B cell (primary cell): ENCODE measurements around the gene CD63. TPM values are rescaled to one million over a fixed set of nuclear protein-coding genes. Genes with fewer than 3 reads are reported as not detected.

Source experiments
- ATAC-seq: fragments of 200-7000 bp; cut with Tn5 transposase; one replicate; pipeline ENCODE4 v1.10.0; 2021; ENCODE audit warnings: low read depth, mild to moderate bottlenecking, moderate number of reproducible peaks, moderate library complexity
- CTCF ChIA-PET: fragments of 350-600 bp; sonication (Branson Sonifier 250); formaldehyde crosslinking; loops from one replicate; lab custom pipeline; 2021; ENCODE audit warnings: antibody characterized with exemption, inconsistent platforms; lab: Charles Lee
- POLR2A ChIA-PET: fragments of 350-600 bp; sonication (Branson Sonifier 250); formaldehyde crosslinking; loops from one replicate; lab custom pipeline; 2021; ENCODE audit warnings: antibody characterized with exemption; lab: Charles Lee
- DNase-seq: peaks from one replicate; pipeline ENCODE4 v3.0.0; 2013
- H2AFZ ChIP-seq: 2 replicates; pipeline ENCODE4 v1.6.1; 2012; ENCODE audit warnings: mild to moderate bottlenecking, low read depth, low read length; ENCODE audit not compliant: insufficient read depth, poor library complexity, severe bottlenecking
- H3K27ac ChIP-seq, 2 donors: 1 replicate in 1 of 2; 2 replicates in 1 of 2; pipeline ENCODE4 v1.5.1; 2012 to 2013; ENCODE audit warnings: low read length in 2 of 2, mild to moderate bottlenecking in 2 of 2, moderate library complexity in 1 of 2
- H3K27me3 ChIP-seq, 4 experiments: fragments of 200-600 bp in 1 of 4; sonication (generic) in 1 of 4; replicated peaks in 1 of 4; 1 replicate in 2 of 4; 2 replicates in 2 of 4; pipeline versions ENCODE4 v1.6.1 to v1.7.0; 2013 to 2016; ENCODE audit warnings: low read length in 3 of 4, mild to moderate bottlenecking in 2 of 4, mixed read lengths in 1 of 4, moderate library complexity in 1 of 4; ENCODE audit not compliant: insufficient read depth in 4 of 4, control insufficient read depth in 3 of 4; ENCODE audit errors: control extremely low read depth in 1 of 4
- H3K36me3 ChIP-seq, 2 experiments: replicated peaks in 1 of 2; 1 replicate in 1 of 2; 2 replicates in 1 of 2; pipeline versions ENCODE4 v1.6.1 to v1.7.1; 2013; ENCODE audit warnings: low read length in 1 of 2; ENCODE audit not compliant: insufficient read depth in 2 of 2, control insufficient read depth in 1 of 2; ENCODE audit errors: control extremely low read depth in 1 of 2, extremely low read depth in 1 of 2
- H3K4me1 ChIP-seq, 2 donors: fragments of 200-600 bp in 1 of 2; sonication (generic) in 1 of 2; 1 replicate in 1 of 2; 2 replicates in 1 of 2; pipeline versions ENCODE4 v1.5.1 to v1.6.1; 2013 to 2017; ENCODE audit warnings: low read length in 2 of 2; ENCODE audit not compliant: control insufficient read depth in 2 of 2, insufficient read depth in 2 of 2
- H3K4me2 ChIP-seq: replicated peaks from 2 replicates; pipeline ENCODE3; 2012; ENCODE audit warnings: mild to moderate bottlenecking, low read depth, low read length; ENCODE audit not compliant: poor library complexity, severe bottlenecking
- H3K4me3 ChIP-seq, 5 experiments: fragments of 200-600 bp in 1 of 5; sonication (generic) in 1 of 5; 1 replicate in 3 of 5; 2 replicates in 2 of 5; pipeline versions ENCODE4 v1.5.1 to v1.7.0; 2011 to 2016; ENCODE audit warnings: low read length in 4 of 5, mild to moderate bottlenecking in 4 of 5, low read depth in 2 of 5, control low read depth in 1 of 5, moderate library complexity in 1 of 5; ENCODE audit not compliant: insufficient read depth in 1 of 5; ENCODE audit errors: control extremely low read depth in 1 of 5, extremely low read depth in 1 of 5
- H3K79me2 ChIP-seq: fragments of 200-600 bp; sonication (generic); one replicate; pipeline ENCODE4 v1.6.0; 2016; ENCODE audit warnings: low read length; ENCODE audit not compliant: control insufficient read depth, insufficient read depth
- H3K9ac ChIP-seq: fragments of 200-600 bp; sonication (generic); 2 replicates; pipeline ENCODE4 v1.6.1; 2017; ENCODE audit warnings: mild to moderate bottlenecking, low read length, moderate library complexity
- H3K9me3 ChIP-seq, 3 donors: one replicate each; pipeline versions ENCODE4 v1.6.1 to v1.7.1; 2013; ENCODE audit warnings: low read length in 2 of 3; ENCODE audit not compliant: control insufficient read depth in 2 of 3, insufficient read depth in 1 of 3; ENCODE audit errors: control extremely low read depth in 1 of 3
- H4K20me1 ChIP-seq: 2 replicates; pipeline ENCODE4 v1.6.0; 2012; ENCODE audit warnings: mild to moderate bottlenecking, low read length; ENCODE audit not compliant: insufficient read depth, control insufficient read depth, poor library complexity, severe bottlenecking
- H3K27ac Mint-ChIP-seq: one replicate; pipeline ENCODE4 v1.8.0; 2021; ENCODE audit warnings: mixed read lengths
- H3K27me3 Mint-ChIP-seq: one replicate; pipeline ENCODE4 v1.8.0; 2021; ENCODE audit warnings: mixed read lengths
- H3K4me1 Mint-ChIP-seq: one replicate; pipeline ENCODE4 v1.8.0; 2021; ENCODE audit warnings: mixed read lengths
- H3K4me3 Mint-ChIP-seq: one replicate; pipeline ENCODE4 v1.8.0; 2021; ENCODE audit warnings: mixed read lengths
- H3K9me3 Mint-ChIP-seq: one replicate; pipeline ENCODE4 v1.8.0; 2022; ENCODE audit warnings: mixed read lengths; ENCODE audit not compliant: insufficient read depth
- EZH2 ChIP-seq: IDR thresholded peaks from 2 replicates; pipeline ENCODE4 v1.6.1; 2012; ENCODE audit warnings: borderline replicate concordance, low read depth, mild to moderate bottlenecking, moderate library complexity, low read length; ENCODE audit not compliant: insufficient read depth, poor library complexity, severe bottlenecking
- WGBS: methylation state at CpG from one replicate; pipeline ENCODE4 v1.1.5; 2013; ENCODE audit warnings: missing lambda C conversion rate; ENCODE audit not compliant: insufficient coverage; 5-methylcytosine and 5-hydroxymethylcytosine counted together
- intact Hi-C: fragments of 100-400 bp; cut with micrococcal nuclease; formaldehyde crosslinking; loops from one replicate; pipeline ENCODE4 v1.10.0; 2022
- polyA plus RNA-seq: library from polyadenylated mRNA; depleted of rRNA; stranded (reverse); fragments of >200 nt; gene quantifications from 2 replicates; pipeline ENCODE4 v1.2.3, GENCODE V29; 2012
- small RNA-seq: library from RNA; depleted of rRNA; stranded (forward); fragments of <200 nt; gene quantifications from one replicate; pipeline ENCODE3, GENCODE V24; 2012; ENCODE audit warnings: low replicate concordance, low read depth; ENCODE audit not compliant: insufficient read length
- total RNA-seq, 2 donors: library from RNA; stranded (reverse); fragments of 120-200 nt in 1 of 2; gene quantifications; 1 replicate in 1 of 2; 2 replicates in 1 of 2; pipeline versions ENCODE4 v1.2.3 to v1.2.4, GENCODE V29; 2013 to 2022
- TF ChIP-seq, protein P1 (sequence below): fragments of 200-600 bp; IDR thresholded peaks from one replicate; pipeline ENCODE4 v1.8.0; 2022; ENCODE audit warnings: antibody characterized with exemption, mild to moderate bottlenecking

The CD63 gene
- total and polyA plus RNA-seq, 2 donors (not counting 1 experiment from before 2014, with no cell fraction given) = 43.0 to 104 TPM

DNA sequence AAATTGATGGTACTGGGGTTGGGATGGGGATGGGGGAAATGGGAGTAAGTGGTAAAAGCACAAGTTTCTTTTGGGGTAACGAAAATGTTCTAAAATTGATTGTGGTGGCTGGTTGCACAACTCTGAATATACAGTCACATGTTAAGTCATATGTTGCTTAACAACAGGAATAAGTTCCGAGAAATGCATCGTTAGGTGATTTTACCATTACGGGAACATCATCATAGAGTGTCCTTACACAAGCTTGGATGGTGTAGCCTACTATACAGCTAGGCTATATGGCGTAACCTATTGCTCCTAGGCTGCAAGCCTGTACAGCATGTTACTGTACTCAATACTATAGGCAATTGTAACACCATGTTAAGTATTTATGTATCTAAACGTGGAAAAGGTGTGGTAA, 52.1 kb downstream of the CD63 start:
- H3K27me3 Mint-ChIP-seq = no peaks in the 10 kb centered on the region
- Histone ChIP-seq H4K20me1 (no peaks in the 10 kb centered on the region), H3K36me3 (no peaks in the 10 kb centered on the region), H3K4me1 (peaks cover 33% of the 10 kb centered on the region in 2 donors), H2AFZ (no peak overlapping the region), H3K9ac (no peak overlapping the region), H3K9me3 (no peaks in the 10 kb centered on the region), H3K4me2 (no peak overlapping the region), H3K79me2 (no peaks in the 10 kb centered on the region), H3K27ac (no peak overlapping the region), H3K4me3 (no peak overlapping the region), H3K27me3 (no peaks in the 10 kb centered on the region)
- 90% methylated on average over 2 of the region's 6 CpGs for WGBS
- no peaks in the 10 kb centered on the region for H3K9me3 Mint-ChIP-seq
- H3K4me1 Mint-ChIP-seq = peaks cover 34% of the 10 kb centered on the region
- H3K27ac Mint-ChIP-seq = no peak overlapping the region
- no peak overlapping the region for H3K4me3 Mint-ChIP-seq
- CTCF ChIA-PET = interaction anchor here (1.5 kb wide), 1 partner anchor 20 kb away, joined by 5 read pairs; no protein-coding TSS in a partner anchor
- POLR2A ChIA-PET = no interaction called here
- ATAC-seq = no peak
- TF ChIP-seq EZH2 = no peak
- TF ChIP-seq, protein P1, sequence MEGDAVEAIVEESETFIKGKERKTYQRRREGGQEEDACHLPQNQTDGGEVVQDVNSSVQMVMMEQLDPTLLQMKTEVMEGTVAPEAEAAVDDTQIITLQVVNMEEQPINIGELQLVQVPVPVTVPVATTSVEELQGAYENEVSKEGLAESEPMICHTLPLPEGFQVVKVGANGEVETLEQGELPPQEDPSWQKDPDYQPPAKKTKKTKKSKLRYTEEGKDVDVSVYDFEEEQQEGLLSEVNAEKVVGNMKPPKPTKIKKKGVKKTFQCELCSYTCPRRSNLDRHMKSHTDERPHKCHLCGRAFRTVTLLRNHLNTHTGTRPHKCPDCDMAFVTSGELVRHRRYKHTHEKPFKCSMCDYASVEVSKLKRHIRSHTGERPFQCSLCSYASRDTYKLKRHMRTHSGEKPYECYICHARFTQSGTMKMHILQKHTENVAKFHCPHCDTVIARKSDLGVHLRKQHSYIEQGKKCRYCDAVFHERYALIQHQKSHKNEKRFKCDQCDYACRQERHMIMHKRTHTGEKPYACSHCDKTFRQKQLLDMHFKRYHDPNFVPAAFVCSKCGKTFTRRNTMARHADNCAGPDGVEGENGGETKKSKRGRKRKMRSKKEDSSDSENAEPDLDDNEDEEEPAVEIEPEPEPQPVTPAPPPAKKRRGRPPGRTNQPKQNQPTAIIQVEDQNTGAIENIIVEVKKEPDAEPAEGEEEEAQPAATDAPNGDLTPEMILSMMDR = no peak
- no peak for DNase-seq
- intact Hi-C loops = no loop called here

DNA sequence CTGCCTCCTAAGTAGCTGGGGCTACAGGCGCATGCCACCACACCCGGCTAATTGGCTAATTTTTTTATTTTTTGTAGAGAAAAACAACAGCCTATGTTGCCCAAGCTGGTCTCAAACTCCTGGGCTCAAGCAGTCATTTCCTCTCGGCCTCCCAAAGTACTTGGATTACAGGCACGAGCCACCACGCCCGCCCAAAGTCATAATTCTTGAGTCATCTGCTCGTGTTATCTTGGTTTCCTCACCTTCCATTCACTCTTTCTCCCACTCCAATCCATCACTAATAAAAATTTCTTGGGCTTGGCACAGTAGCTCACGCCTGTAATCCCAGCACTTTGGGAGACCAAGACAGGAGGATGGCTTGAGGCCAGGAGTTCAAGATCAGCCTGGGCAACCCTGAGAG, 53.1 kb downstream of the CD63 start:
- Histone ChIP-seq H3K27me3 (no peaks in the 10 kb centered on the region), H3K27ac (no peak overlapping the region), H3K4me1 (peaks cover 24 to 25% of the 10 kb centered on the region in 2 donors), H3K4me3 (no peak overlapping the region), H3K9ac (no peak overlapping the region), H2AFZ (no peak overlapping the region), H3K79me2 (no peaks in the 10 kb centered on the region), H4K20me1 (no peaks in the 10 kb centered on the region), H3K4me2 (no peak overlapping the region), H3K9me3 (no peaks in the 10 kb centered on the region), H3K36me3 (no peaks in the 10 kb centered on the region)
- Mint-ChIP-seq H3K27ac (no peak overlapping the region), H3K27me3 (no peaks in the 10 kb centered on the region), H3K4me3 (no peak overlapping the region), H3K9me3 (no peaks in the 10 kb centered on the region), H3K4me1 (peaks cover 24% of the 10 kb centered on the region)
- TF ChIP-seq EZH2 = no peak
- TF ChIP-seq, protein P1 = no peak
- no peak for ATAC-seq
- intact Hi-C loops = no loop called here
- ChIA-PET CTCF (interaction anchor here (0.5 to 1.2 kb wide), 2 partner anchors 19 to 28 kb away, joined by 3 read pairs; no protein-coding TSS in a partner anchor), POLR2A (no interaction called here)
- DNase-seq = no peak
- 98% methylated on average over 7 of the region's 8 CpGs for WGBS

Small RNA genes within 50 kb of the gene (small RNA-seq; reads per million reads assigned to genes)
- gene AC009779.1 (not detected), gene RF00017 (not detected)

Other genes with a start within 250 kb of the CD63 start
- not detected in 2 replicates for gene OR6C68, start 236.6 kb downstream of the CD63 start, total RNA-seq
- gene OR6C68, start 236.6 kb downstream of the CD63 start, polyA plus RNA-seq = not detected in 2 replicates
- gene OR6C4, start 179.4 kb downstream of the CD63 start, total RNA-seq = not detected in 2 replicates
- not detected in 2 replicates for gene OR6C4, start 179.4 kb downstream of the CD63 start, polyA plus RNA-seq
- 0.17 TPM in 1 of 2 replicates, not detected in the other for gene OR2AP1, start 156.5 kb downstream of the CD63 start, total RNA-seq
- not detected in 2 replicates for gene OR2AP1, start 156.5 kb downstream of the CD63 start, polyA plus RNA-seq
- gene OR10P1, start 92.1 kb downstream of the CD63 start, total RNA-seq = not detected in 2 replicates
- not detected in 2 replicates for gene OR10P1, start 92.1 kb downstream of the CD63 start, polyA plus RNA-seq
- 2.4 and 2.7 TPM in 2 replicates for gene ITGA7, start 21.1 kb downstream of the CD63 start, total RNA-seq
- gene ITGA7, start 21.1 kb downstream of the CD63 start, polyA plus RNA-seq = 3.3 and 5.2 TPM in 2 replicates
- 67.1 and 71.1 TPM in 2 replicates for gene BLOC1S1, start 13.0 kb downstream of the CD63 start, total RNA-seq
- 176 and 229 TPM in 2 replicates for gene BLOC1S1, start 13.0 kb downstream of the CD63 start, polyA plus RNA-seq
- 37.8 and 38.1 TPM in 2 replicates for gene RDH5, start 8.6 kb downstream of the CD63 start, total RNA-seq
- 32.6 and 34.0 TPM in 2 replicates for gene RDH5, start 8.6 kb downstream of the CD63 start, polyA plus RNA-seq
- 11.3 and 12.2 TPM in 2 replicates for gene GDF11, start 14.1 kb upstream of the CD63 start, total RNA-seq
- 4.4 and 4.5 TPM in 2 replicates for gene GDF11, start 14.1 kb upstream of the CD63 start, polyA plus RNA-seq
- 42.8 and 46.4 TPM in 2 replicates for gene SARNP, start 88.7 kb upstream of the CD63 start, total RNA-seq
- 22.6 and 33.3 TPM in 2 replicates for gene SARNP, start 88.7 kb upstream of the CD63 start, polyA plus RNA-seq
- 41.9 and 43.1 TPM in 2 replicates for gene ORMDL2, start 89.0 kb upstream of the CD63 start, total RNA-seq
- gene ORMDL2, start 89.0 kb upstream of the CD63 start, polyA plus RNA-seq = 13.3 and 22.7 TPM in 2 replicates
- gene DNAJC14, start 100.6 kb upstream of the CD63 start, total RNA-seq = 35.4 and 38.4 TPM in 2 replicates
- gene DNAJC14, start 100.6 kb upstream of the CD63 start, polyA plus RNA-seq = 6.4 and 11.0 TPM in 2 replicates
- 0.12 and 0.42 TPM in 2 replicates for gene MMP19, start 113.9 kb upstream of the CD63 start, total RNA-seq
- not detected in 2 replicates for gene MMP19, start 113.9 kb upstream of the CD63 start, polyA plus RNA-seq
- gene PYM1, start 198.9 kb upstream of the CD63 start, total RNA-seq = 38.3 and 39.2 TPM in 2 replicates
- gene PYM1, start 198.9 kb upstream of the CD63 start, polyA plus RNA-seq = 17.9 and 22.5 TPM in 2 replicates
- gene DGKA, start 202.2 kb upstream of the CD63 start, total RNA-seq = 238 and 239 TPM in 2 replicates
- 269 and 302 TPM in 2 replicates for gene DGKA, start 202.2 kb upstream of the CD63 start, polyA plus RNA-seq
- 0.32 and 0.90 TPM in 2 replicates for gene PMEL, start 237.0 kb upstream of the CD63 start, total RNA-seq
- gene PMEL, start 237.0 kb upstream of the CD63 start, polyA plus RNA-seq = 0.13 and 0.46 TPM in 2 replicates
- 32.7 and 32.8 TPM in 2 replicates for gene CDK2, start 237.8 kb upstream of the CD63 start, total RNA-seq
- gene CDK2, start 237.8 kb upstream of the CD63 start, polyA plus RNA-seq = 10.8 and 21.7 TPM in 2 replicates
- 96.1 and 111 TPM in 2 replicates for gene RAB5B, start 245.1 kb upstream of the CD63 start, total RNA-seq
- 34.9 and 42.1 TPM in 2 replicates for gene RAB5B, start 245.1 kb upstream of the CD63 start, polyA plus RNA-seq